Neural cell (in vitro differentiated cells): Measurements from ENCODE around the gene ATP6V1E1. TPM values are rescaled to one million over a fixed set of nuclear protein-coding genes. Genes with fewer than 3 reads are reported as not detected.

Experiments used
- H2AFZ ChIP-seq: fragments of 200-600, 300-800 bp; sonication (generic), shearing (Covaris generic); 2 replicates; pipeline ENCODE4 v1.6.0; 2014; ENCODE audit warnings: low read depth, mild to moderate bottlenecking, antibody characterized with exemption, low read length, moderate library complexity
- H3F3A ChIP-seq: fragments of 200-600 bp; shearing (Covaris generic); 2 replicates; pipeline ENCODE4 v1.6.1; 2016; ENCODE audit warnings: mild to moderate bottlenecking, moderate library complexity, mixed read lengths, antibody characterized with exemption, low read length; ENCODE audit not compliant: insufficient read depth, poor library complexity, severe bottlenecking
- H3K27ac ChIP-seq: fragments of 200-600, 300-800 bp; sonication (generic), shearing (Covaris generic); 2 replicates; pipeline ENCODE4 v1.5.1; 2014; ENCODE audit warnings: mild to moderate bottlenecking, low read length, moderate library complexity
- H3K27me3 ChIP-seq: fragments of 300-800, 200-600 bp; sonication (generic), shearing (Covaris generic); 2 replicates; pipeline ENCODE4 v1.6.0; 2014; ENCODE audit warnings: mild to moderate bottlenecking, low read depth, low read length, moderate library complexity; ENCODE audit not compliant: insufficient read depth
- H3K36me3 ChIP-seq: fragments of 300-800, 200-600 bp; sonication (generic), shearing (Covaris generic); 2 replicates; pipeline ENCODE4 v1.5.1; 2014; ENCODE audit warnings: mild to moderate bottlenecking, antibody characterized with exemption, low read length, moderate library complexity; ENCODE audit not compliant: insufficient read depth
- H3K4me2 ChIP-seq: fragments of 300-800, 200-600 bp; sonication (generic), shearing (Covaris generic); 2 replicates; pipeline ENCODE4 v1.6.0; 2014; ENCODE audit warnings: mild to moderate bottlenecking, low read length
- H3K4me3 ChIP-seq: fragments of 300-800, 200-600 bp; sonication (generic), shearing (Covaris generic); 2 replicates; pipeline ENCODE4 v1.5.1; 2014; ENCODE audit warnings: mild to moderate bottlenecking, low read length, moderate library complexity
- H3K79me2 ChIP-seq: fragments of 200-600 bp; shearing (Covaris generic); replicated peaks from 2 replicates; pipeline ENCODE4 v1.6.0; 2014; ENCODE audit warnings: mild to moderate bottlenecking, low read length, moderate library complexity; ENCODE audit not compliant: insufficient read depth
- H3K9ac ChIP-seq: fragments of 300-800, 200-600 bp; sonication (generic), shearing (Covaris generic); 2 replicates; pipeline ENCODE4 v1.6.1; 2016; ENCODE audit warnings: mild to moderate bottlenecking, low read length, mixed read lengths
- H3K9me2 ChIP-seq: fragments of 200-600 bp; shearing (Covaris generic); 2 replicates; pipeline ENCODE4 v1.6.1; 2016; ENCODE audit warnings: mild to moderate bottlenecking, low read length, mixed read lengths; ENCODE audit not compliant: insufficient read depth
- H3K9me3 ChIP-seq: fragments of 200-600, 300-800 bp; sonication (generic), shearing (Covaris generic); 2 replicates; pipeline ENCODE4 v1.6.1; 2016; ENCODE audit warnings: mild to moderate bottlenecking, mixed run types, low read length, moderate library complexity, mixed read lengths
- H4K20me1 ChIP-seq: fragments of 200-600 bp; shearing (Covaris generic); 2 replicates; pipeline ENCODE4 v1.6.1; 2016; ENCODE audit warnings: mild to moderate bottlenecking, mixed run types; ENCODE audit not compliant: insufficient read depth
- CTCF ChIP-seq: fragments of 450-650 bp; IDR thresholded peaks from 2 replicates; pipeline ENCODE4 v1.5.1; 2014; ENCODE audit warnings: antibody characterized with exemption, mild to moderate bottlenecking, moderate library complexity; ENCODE audit not compliant: poor library complexity, severe bottlenecking
- EP300 ChIP-seq: fragments of 450-650 bp; conservative IDR thresholded peaks from 2 replicates; pipeline ENCODE4 v1.6.1; 2014; ENCODE audit warnings: antibody characterized with exemption, mild to moderate bottlenecking, moderate library complexity; ENCODE audit not compliant: poor library complexity, severe bottlenecking
- EZH2 ChIP-seq: fragments of 200-600, 300-800 bp; shearing (Covaris generic), sonication (generic); IDR thresholded peaks from 2 replicates; pipeline ENCODE4 v1.6.1; 2014; ENCODE audit warnings: antibody characterized with exemption, low read length, borderline replicate concordance, mild to moderate bottlenecking; ENCODE audit not compliant: insufficient read depth, poor library complexity, severe bottlenecking
- MXI1 ChIP-seq: fragments of 450-650 bp; conservative IDR thresholded peaks from 2 replicates; pipeline ENCODE4 v1.6.1; 2014; ENCODE audit warnings: antibody characterized with exemption, mild to moderate bottlenecking; ENCODE audit not compliant: poor library complexity, severe bottlenecking
- POLR2AphosphoS5 ChIP-seq: IDR thresholded peaks from 2 replicates; pipeline ENCODE4 v1.6.1; 2012
- RAD21 ChIP-seq: fragments of 450-650 bp; conservative IDR thresholded peaks from 2 replicates; pipeline ENCODE4 v1.6.1; 2014; ENCODE audit warnings: antibody characterized with exemption, mild to moderate bottlenecking, moderate library complexity
- REST ChIP-seq: IDR thresholded peaks from 2 replicates; pipeline ENCODE4 v1.6.1; 2012; ENCODE audit warnings: borderline replicate concordance
- SMC3 ChIP-seq: fragments of 450-650 bp; conservative IDR thresholded peaks from 2 replicates; pipeline ENCODE4 v1.6.1; 2014; ENCODE audit warnings: antibody characterized with exemption, mild to moderate bottlenecking, moderate library complexity; ENCODE audit not compliant: poor library complexity
- TAF1 ChIP-seq: IDR thresholded peaks from 2 replicates; pipeline ENCODE4 v1.6.1; 2012; ENCODE audit warnings: low read depth
- polyA plus RNA-seq: library from polyadenylated mRNA; depleted of rRNA; stranded (reverse); fragments of >200 nt; gene quantifications from 2 replicates; pipeline ENCODE4 v1.2.3, GENCODE V29; 2014

The ATP6V1E1 gene
- polyA plus RNA-seq, 1 donor from 2014 or later: 224 TPM

- Histone ChIP-seq H2AFZ (no peak overlapping the region), H3F3A (no peaks in the 10 kb centered on the region), H3K79me2 (no peaks in the 10 kb centered on the region), H3K27me3 (no peaks in the 10 kb centered on the region), H3K4me3 (no peak overlapping the region), H3K4me2 (no peak overlapping the region), H3K9me2 (no peaks in the 10 kb centered on the region), H3K9me3 (no peaks in the 10 kb centered on the region), H3K27ac (no peak overlapping the region), H4K20me1 (no peaks in the 10 kb centered on the region), H3K36me3 (no peaks in the 10 kb centered on the region), H3K9ac (no peak overlapping the region)
- TF ChIP-seq POLR2AphosphoS5 (no peak), REST (no peak), TAF1 (no peak), EP300 (no peak), EZH2 (no peak), SMC3 (no peak), CTCF (no peak), RAD21 (no peak), MXI1 (no peak)
These were observed 36.0 kb upstream of the ATP6V1E1 start for GRCh38 chr22:17664414-17665055.

- Histone ChIP-seq H3K27me3 (no peaks in the 10 kb centered on the region), H3K79me2 (no peaks in the 10 kb centered on the region), H2AFZ (no peak overlapping the region), H3K9ac (no peak overlapping the region), H3F3A (no peaks in the 10 kb centered on the region), H3K4me3 (no peak overlapping the region), H3K9me2 (no peaks in the 10 kb centered on the region), H3K27ac (no peak overlapping the region), H4K20me1 (no peaks in the 10 kb centered on the region), H3K36me3 (no peaks in the 10 kb centered on the region), H3K9me3 (no peaks in the 10 kb centered on the region), H3K4me2 (no peak overlapping the region)
- TF ChIP-seq POLR2AphosphoS5 (no peak), SMC3 (no peak), EZH2 (no peak), CTCF (no peak), MXI1 (no peak), EP300 (no peak), REST (no peak), TAF1 (no peak), RAD21 (no peak)
These were observed 28.4 kb upstream of the ATP6V1E1 start for GRCh38 chr22:17656870-17657395.
